ACC112 (cell line): ENCODE data around the gene SNN.

Experiments
- H2AFZ ChIP-seq: fragments of 200-600 bp; sonication (generic); one replicate; pipeline ENCODE4 v1.6.0; 2017; ENCODE audit warnings: antibody characterized with exemption, low read length; ENCODE audit not compliant: unreplicated experiment
- H3K27ac ChIP-seq: fragments of 200-600 bp; sonication (generic); 2 replicates; pipeline ENCODE4 v1.5.1; 2014; ENCODE audit warnings: low read depth, mild to moderate bottlenecking, antibody characterized with exemption, low read length, moderate library complexity
- H3K27me3 ChIP-seq: fragments of 200-600 bp; sonication (generic); 2 replicates; pipeline ENCODE4 v1.6.1; 2014; ENCODE audit warnings: mild to moderate bottlenecking, antibody characterized with exemption, low read length, moderate library complexity, mixed read lengths; ENCODE audit not compliant: insufficient read depth
- H3K36me3 ChIP-seq: fragments of 200-600 bp; sonication (generic); 2 replicates; pipeline ENCODE4 v1.6.1; 2016; ENCODE audit warnings: mild to moderate bottlenecking, antibody characterized with exemption, low read length, moderate library complexity, mixed read lengths; ENCODE audit not compliant: insufficient read depth
- H3K4me1 ChIP-seq: fragments of 200-600 bp; sonication (generic); one replicate; pipeline ENCODE4 v1.6.1; 2016; ENCODE audit warnings: low read length, mixed read lengths; ENCODE audit not compliant: insufficient read depth, unreplicated experiment, control insufficient read depth
- H3K4me3 ChIP-seq: fragments of 200-600 bp; sonication (generic); 2 replicates; pipeline ENCODE4 v1.5.1; 2014; ENCODE audit warnings: mild to moderate bottlenecking, low read depth, low read length
- H3K79me2 ChIP-seq: fragments of 200-600 bp; sonication (generic); one replicate; pipeline ENCODE4 v1.6.0; 2016; ENCODE audit warnings: low read length; ENCODE audit not compliant: control insufficient read depth, unreplicated experiment, insufficient read depth

The SNN gene

DNA sequence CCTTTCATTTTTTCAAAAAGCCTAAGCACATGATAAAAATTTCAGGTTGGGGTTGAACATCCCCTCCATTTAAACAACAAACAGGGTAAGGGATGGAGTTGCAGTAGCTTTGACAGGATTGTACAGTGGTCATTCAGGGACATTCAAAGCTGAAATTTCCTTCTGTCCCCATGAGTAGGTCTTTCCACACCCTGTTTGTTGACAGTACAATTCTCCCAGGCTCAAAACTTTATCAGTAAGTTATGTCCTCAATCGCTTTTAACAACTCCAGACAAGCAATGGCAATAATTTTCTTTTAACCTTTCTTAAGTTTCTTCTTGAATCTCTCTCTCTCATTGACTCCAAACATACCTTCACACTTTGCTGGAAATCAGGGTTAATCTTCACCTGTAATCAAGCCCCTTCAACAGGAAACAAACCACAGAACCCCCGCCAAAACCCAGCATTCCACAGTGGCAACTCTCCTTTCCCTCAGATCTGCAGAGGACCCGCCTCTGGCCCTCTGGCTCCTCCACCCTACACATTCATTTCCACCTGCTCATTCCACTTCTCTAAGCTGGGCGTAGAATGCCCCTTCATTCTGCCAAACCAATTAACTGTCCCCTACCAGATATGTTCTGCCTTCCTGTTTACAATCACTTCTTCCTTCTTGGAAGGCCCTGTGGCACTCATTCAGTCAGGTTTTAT, 53.7 kb downstream of the SNN start:
- H3K27ac ChIP-seq: no peak overlapping the region
- no peak overlapping the region for H2AFZ ChIP-seq
- H3K4me1 ChIP-seq: no peaks in the 10 kb centered on the region
- H3K79me2 ChIP-seq: no peaks in the 10 kb centered on the region
- no peaks in the 10 kb centered on the region for H3K27me3 ChIP-seq
- H3K4me3 ChIP-seq: no peak overlapping the region
- peaks cover 25% of the 10 kb centered on the region for H3K36me3 ChIP-seq

DNA sequence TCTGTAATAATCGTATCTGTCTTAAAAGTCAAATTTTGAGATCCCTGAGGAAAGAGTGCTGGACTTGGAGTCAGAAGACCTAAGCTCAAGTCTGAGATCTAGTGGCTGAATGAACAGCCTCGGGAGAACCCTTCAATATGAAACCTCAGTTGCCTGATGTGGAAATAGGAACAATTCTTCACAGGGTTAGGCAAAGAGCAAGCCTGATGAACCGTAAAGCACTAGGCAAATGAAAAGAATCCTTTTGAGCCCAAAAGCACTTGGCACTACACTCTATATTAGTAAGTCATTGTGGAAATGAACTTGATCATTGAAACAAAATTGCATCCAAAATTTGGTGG, 54.2 kb downstream of the SNN start:
- no peaks in the 10 kb centered on the region for H3K79me2 ChIP-seq
- H3K4me1 ChIP-seq: no peaks in the 10 kb centered on the region
- no peak overlapping the region for H3K4me3 ChIP-seq
- H3K27me3 ChIP-seq: no peaks in the 10 kb centered on the region
- H3K27ac ChIP-seq: no peak overlapping the region
- H2AFZ ChIP-seq: no peak overlapping the region
- peaks cover 25% of the 10 kb centered on the region for H3K36me3 ChIP-seq

- Histone ChIP-seq H3K4me1 (no peaks in the 10 kb centered on the region), H3K27me3 (no peaks in the 10 kb centered on the region), H3K27ac (no peak overlapping the region), H3K36me3 (peaks cover 30% of the 10 kb centered on the region), H2AFZ (no peak overlapping the region), H3K79me2 (peaks cover 5% of the 10 kb centered on the region), H3K4me3 (no peak overlapping the region)
Observed at GRCh38 chr16:11725457-11725856, 57.2 kb downstream of the SNN start.

GRCh38 chr16:11726008-11726407, 57.8 kb downstream of the SNN start:
- peaks cover 5% of the 10 kb centered on the region for H3K79me2 ChIP-seq
- peaks cover 28% of the 10 kb centered on the region for H3K36me3 ChIP-seq
- H3K27me3 ChIP-seq: no peaks in the 10 kb centered on the region
- no peak overlapping the region for H2AFZ ChIP-seq
- H3K4me3 ChIP-seq: no peak overlapping the region
- H3K27ac ChIP-seq: no peak overlapping the region
- H3K4me1 ChIP-seq: no peaks in the 10 kb centered on the region

- Histone ChIP-seq H2AFZ (no peak overlapping the region), H3K27ac (no peak overlapping the region), H3K4me3 (no peak overlapping the region), H3K36me3 (peaks cover 37% of the 10 kb centered on the region), H3K27me3 (no peaks in the 10 kb centered on the region), H3K79me2 (peaks cover 5% of the 10 kb centered on the region), H3K4me1 (no peaks in the 10 kb centered on the region)
Observed at GRCh38 chr16:11727796-11728543, 59.7 kb downstream of the SNN start.
